ENCODE results near the gene PEX5L. TPM values are rescaled to one million over a fixed set of nuclear protein-coding genes. Genes with fewer than 3 reads are reported as not detected.

PEX5L gene
- polyA plus RNA-seq, 1 of the 3 experiments (the other 2 are of a cell fraction): not detected

DNA sequence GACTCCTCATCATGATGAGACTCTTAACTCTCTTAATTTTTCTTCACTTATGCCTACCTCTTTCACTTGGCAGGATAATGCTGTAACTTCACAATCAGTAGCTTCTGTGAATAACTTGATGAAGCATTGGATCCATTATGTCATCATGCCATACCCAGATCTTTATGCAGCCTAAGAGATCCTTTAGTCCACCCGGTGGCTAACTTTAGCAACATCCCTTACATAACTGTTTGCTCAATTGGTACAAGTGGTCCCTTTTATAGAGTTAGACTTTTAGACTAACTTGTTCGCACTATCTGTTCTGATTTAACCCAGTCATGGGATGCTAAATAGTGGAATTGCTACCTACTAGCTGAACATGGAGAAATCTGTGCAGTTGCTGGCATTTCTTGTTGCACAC is 199.4 kb downstream of the PEX5L start:
- Histone ChIP-seq H2AFZ (ENCODE audit: low read depth) (no peak overlapping the region), H3K27me3 (ENCODE audit: insufficient read depth) (no peaks in the 10 kb centered on the region), H4K20me1 (ENCODE audit: insufficient read depth) (no peaks in the 10 kb centered on the region), H3K4me2 (no peak overlapping the region), H3K27ac (ENCODE audit: low read depth in 2 of 2, low read length in 1 of 2) (no peak overlapping the region), H3K9me2 (no peaks in the 10 kb centered on the region), H3K4me3 (ENCODE audit: low read depth in 2 of 2, low read length in 1 of 2) (no peak overlapping the region), H3K79me2 (ENCODE audit: insufficient read depth) (no peaks in the 10 kb centered on the region), H3K4me1 (ENCODE audit: control insufficient read depth in 1 of 2, insufficient read depth in 2 of 2, low read depth in 1 of 2, low read length in 1 of 2) (no peaks in the 10 kb centered on the region; a peak in 1 of 4 replicates), H3K9ac (no peak overlapping the region), H3K36me3 (replicated peaks in 1 of 2; ENCODE audit: control insufficient read depth in 1 of 2, insufficient read depth in 2 of 2, low read length in 1 of 2) (no peaks in the 10 kb centered on the region), H3K9me3 (no peaks in the 10 kb centered on the region), H3F3A (replicated peaks; ENCODE audit: insufficient read depth) (no peaks in the 10 kb centered on the region)
- ChIA-PET POLR2A (no interaction called here), CTCF (interaction anchor here (1.0 kb wide), 1 partner anchor 13 kb away, joined by 4 read pairs; no protein-coding TSS in a partner anchor)
- TF ChIP-seq TCF12 (IDR thresholded peaks at IDR 0.05) (no peak), RAD21 (IDR thresholded peaks at IDR 0.05; ENCODE audit: low read length) (peak; percentile 21; the same call in 1 of the 2 replicates), ELF1 (IDR thresholded peaks at IDR 0.05) (no peak)
- TF ChIP-seq, protein P1, sequence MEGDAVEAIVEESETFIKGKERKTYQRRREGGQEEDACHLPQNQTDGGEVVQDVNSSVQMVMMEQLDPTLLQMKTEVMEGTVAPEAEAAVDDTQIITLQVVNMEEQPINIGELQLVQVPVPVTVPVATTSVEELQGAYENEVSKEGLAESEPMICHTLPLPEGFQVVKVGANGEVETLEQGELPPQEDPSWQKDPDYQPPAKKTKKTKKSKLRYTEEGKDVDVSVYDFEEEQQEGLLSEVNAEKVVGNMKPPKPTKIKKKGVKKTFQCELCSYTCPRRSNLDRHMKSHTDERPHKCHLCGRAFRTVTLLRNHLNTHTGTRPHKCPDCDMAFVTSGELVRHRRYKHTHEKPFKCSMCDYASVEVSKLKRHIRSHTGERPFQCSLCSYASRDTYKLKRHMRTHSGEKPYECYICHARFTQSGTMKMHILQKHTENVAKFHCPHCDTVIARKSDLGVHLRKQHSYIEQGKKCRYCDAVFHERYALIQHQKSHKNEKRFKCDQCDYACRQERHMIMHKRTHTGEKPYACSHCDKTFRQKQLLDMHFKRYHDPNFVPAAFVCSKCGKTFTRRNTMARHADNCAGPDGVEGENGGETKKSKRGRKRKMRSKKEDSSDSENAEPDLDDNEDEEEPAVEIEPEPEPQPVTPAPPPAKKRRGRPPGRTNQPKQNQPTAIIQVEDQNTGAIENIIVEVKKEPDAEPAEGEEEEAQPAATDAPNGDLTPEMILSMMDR (IDR thresholded peaks at IDR 0.05): peak; percentile 37; the same call in 1 of the 2 replicates
- no peak for DNase-seq
- 88% methylated on average over 2 of the region's 2 CpGs for WGBS (ENCODE audit: low lambda C conversion rate)

DNA sequence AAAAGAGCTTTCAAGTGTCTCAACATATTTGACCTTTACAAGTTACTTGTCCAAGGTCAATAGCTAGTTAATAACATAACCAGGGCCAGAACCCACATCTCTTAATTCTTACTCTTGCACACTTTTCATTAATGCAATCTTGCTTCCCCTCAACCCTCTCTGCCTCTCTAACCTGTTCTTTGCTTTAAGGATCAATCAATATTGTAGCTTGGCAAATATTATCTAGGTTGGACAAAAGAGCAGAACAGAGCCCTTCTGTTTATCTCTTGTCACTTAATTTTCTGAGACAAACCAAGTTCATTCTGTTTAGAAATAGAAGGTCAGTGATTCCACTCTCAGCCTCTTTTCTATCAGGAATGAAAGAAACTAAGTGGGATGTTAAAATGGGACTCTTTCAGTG is 203.4 kb downstream of the PEX5L start:
- no peak for TF ChIP-seq RXRA (IDR thresholded peaks at IDR 0.05; ENCODE audit: borderline replicate concordance, low read depth)
- no peak for TF ChIP-seq SIN3A (IDR thresholded peaks at IDR 0.05; ENCODE audit: borderline replicate concordance, low read depth, low read length)
- no peak for TF ChIP-seq EZH2phosphoT487 (IDR thresholded peaks at IDR 0.05; ENCODE audit: borderline replicate concordance, low read depth)
- TF ChIP-seq TAF1 (IDR thresholded peaks at IDR 0.05; ENCODE audit: borderline replicate concordance, low read depth, low read length): no peak
- no peak for TF ChIP-seq FOXJ3 (CRISPR knock-in tag; IDR thresholded peaks at IDR 0.05)
- TF ChIP-seq NFIC (IDR thresholded peaks at IDR 0.05; ENCODE audit: borderline replicate concordance): no peak
- DNase-seq: no peak
- Histone ChIP-seq H3K4me2 (no peak overlapping the region), H4K20me1 (ENCODE audit: insufficient read depth) (no peaks in the 10 kb centered on the region), H3K27me3 (ENCODE audit: insufficient read depth) (no peaks in the 10 kb centered on the region), H3K79me2 (ENCODE audit: insufficient read depth) (no peaks in the 10 kb centered on the region), H3K4me1 (ENCODE audit: control insufficient read depth in 1 of 2, insufficient read depth in 2 of 2, low read depth in 1 of 2, low read length in 1 of 2) (no peaks in the 10 kb centered on the region), H3K36me3 (replicated peaks in 1 of 2; ENCODE audit: control insufficient read depth in 1 of 2, insufficient read depth in 2 of 2, low read length in 1 of 2) (no peaks in the 10 kb centered on the region), H3K27ac (ENCODE audit: low read depth in 2 of 2, low read length in 1 of 2) (no peak overlapping the region), H3K9me2 (no peaks in the 10 kb centered on the region), H3K4me3 (ENCODE audit: low read depth in 2 of 2, low read length in 1 of 2) (no peak overlapping the region), H2AFZ (ENCODE audit: low read depth) (no peak overlapping the region), H3K9me3 (no peaks in the 10 kb centered on the region), H3K9ac (no peak overlapping the region), H3F3A (replicated peaks; ENCODE audit: insufficient read depth) (no peaks in the 10 kb centered on the region)
- POLR2A ChIA-PET: no interaction called here
- CTCF ChIA-PET: no interaction called here

DNA sequence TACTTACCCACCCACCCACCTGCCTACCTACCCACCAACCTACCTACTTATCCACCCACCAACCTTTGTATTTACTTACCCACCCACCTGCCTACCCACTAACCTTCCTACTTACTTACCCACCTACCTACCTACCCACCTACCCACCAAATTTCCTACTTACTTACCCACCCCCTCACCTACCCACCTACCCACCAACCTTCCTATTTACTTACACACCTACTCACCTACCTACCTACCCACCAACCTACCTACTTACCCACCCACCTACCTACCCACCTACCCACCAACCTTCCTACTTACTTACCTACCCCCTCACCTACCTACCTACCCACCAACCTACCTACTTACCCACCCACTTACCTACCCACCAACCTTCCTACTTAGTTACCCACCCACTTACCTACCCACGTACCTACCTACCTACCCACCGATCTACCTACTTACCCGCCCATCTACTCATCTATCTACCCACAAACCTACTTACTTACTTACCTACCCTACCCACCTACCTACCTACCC is 204.3 kb downstream of the PEX5L start:
- ChIA-PET CTCF (no interaction called here), POLR2A (no interaction called here)
- no peaks in the 10 kb centered on the region for H3F3A ChIP-seq (replicated peaks; ENCODE audit: insufficient read depth)
- no peaks in the 10 kb centered on the region for H3K79me2 ChIP-seq (ENCODE audit: insufficient read depth)
- H3K36me3 ChIP-seq (replicated peaks in 1 of 2; ENCODE audit: control insufficient read depth in 1 of 2, insufficient read depth in 2 of 2, low read length in 1 of 2): no peaks in the 10 kb centered on the region
- H2AFZ ChIP-seq (ENCODE audit: low read depth): no peak overlapping the region
- no peaks in the 10 kb centered on the region for H3K9me3 ChIP-seq
- no peaks in the 10 kb centered on the region for H3K9me2 ChIP-seq
- no peak overlapping the region for H3K9ac ChIP-seq
- no peak for DNase-seq
- H3K4me3 ChIP-seq (ENCODE audit: low read depth in 2 of 2, low read length in 1 of 2): no peak overlapping the region
- no peaks in the 10 kb centered on the region for H4K20me1 ChIP-seq (ENCODE audit: insufficient read depth)
- no peak overlapping the region for H3K27ac ChIP-seq (ENCODE audit: low read depth in 2 of 2, low read length in 1 of 2)
- 52% methylated on average over 3 of the region's 3 CpGs for WGBS (ENCODE audit: low lambda C conversion rate)
- no peaks in the 10 kb centered on the region for H3K4me1 ChIP-seq (ENCODE audit: control insufficient read depth in 1 of 2, insufficient read depth in 2 of 2, low read depth in 1 of 2, low read length in 1 of 2)
- no peaks in the 10 kb centered on the region for H3K27me3 ChIP-seq (ENCODE audit: insufficient read depth)
- H3K4me2 ChIP-seq: no peak overlapping the region
- TF ChIP-seq FOXJ3 (CRISPR knock-in tag; IDR thresholded peaks at IDR 0.05): no peak
- no peak for TF ChIP-seq RXRA (IDR thresholded peaks at IDR 0.05; ENCODE audit: borderline replicate concordance, low read depth)
- no peak for TF ChIP-seq TCF12 (IDR thresholded peaks at IDR 0.05)
- TF ChIP-seq SIN3A (IDR thresholded peaks at IDR 0.05; ENCODE audit: borderline replicate concordance, low read depth, low read length): no peak
- no peak for TF ChIP-seq RAD21 (IDR thresholded peaks at IDR 0.05; ENCODE audit: low read length)
- TF ChIP-seq MXI1 (IDR thresholded peaks at IDR 0.05; ENCODE audit: low read depth, low read length): no peak
- TF ChIP-seq FOSL2 (IDR thresholded peaks at IDR 0.05; ENCODE audit: borderline replicate concordance, low read depth): no peak
- no peak for TF ChIP-seq YY1 (IDR thresholded peaks at IDR 0.05; ENCODE audit: low read depth)
- no peak for TF ChIP-seq GABPA (IDR thresholded peaks at IDR 0.05; ENCODE audit: low read depth)
- TF ChIP-seq, protein P2, sequence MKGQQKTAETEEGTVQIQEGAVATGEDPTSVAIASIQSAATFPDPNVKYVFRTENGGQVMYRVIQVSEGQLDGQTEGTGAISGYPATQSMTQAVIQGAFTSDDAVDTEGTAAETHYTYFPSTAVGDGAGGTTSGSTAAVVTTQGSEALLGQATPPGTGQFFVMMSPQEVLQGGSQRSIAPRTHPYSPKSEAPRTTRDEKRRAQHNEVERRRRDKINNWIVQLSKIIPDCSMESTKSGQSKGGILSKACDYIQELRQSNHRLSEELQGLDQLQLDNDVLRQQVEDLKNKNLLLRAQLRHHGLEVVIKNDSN (IDR thresholded peaks at IDR 0.05; ENCODE audit: borderline replicate concordance, low read depth): no peak
- TF ChIP-seq, protein P3, sequence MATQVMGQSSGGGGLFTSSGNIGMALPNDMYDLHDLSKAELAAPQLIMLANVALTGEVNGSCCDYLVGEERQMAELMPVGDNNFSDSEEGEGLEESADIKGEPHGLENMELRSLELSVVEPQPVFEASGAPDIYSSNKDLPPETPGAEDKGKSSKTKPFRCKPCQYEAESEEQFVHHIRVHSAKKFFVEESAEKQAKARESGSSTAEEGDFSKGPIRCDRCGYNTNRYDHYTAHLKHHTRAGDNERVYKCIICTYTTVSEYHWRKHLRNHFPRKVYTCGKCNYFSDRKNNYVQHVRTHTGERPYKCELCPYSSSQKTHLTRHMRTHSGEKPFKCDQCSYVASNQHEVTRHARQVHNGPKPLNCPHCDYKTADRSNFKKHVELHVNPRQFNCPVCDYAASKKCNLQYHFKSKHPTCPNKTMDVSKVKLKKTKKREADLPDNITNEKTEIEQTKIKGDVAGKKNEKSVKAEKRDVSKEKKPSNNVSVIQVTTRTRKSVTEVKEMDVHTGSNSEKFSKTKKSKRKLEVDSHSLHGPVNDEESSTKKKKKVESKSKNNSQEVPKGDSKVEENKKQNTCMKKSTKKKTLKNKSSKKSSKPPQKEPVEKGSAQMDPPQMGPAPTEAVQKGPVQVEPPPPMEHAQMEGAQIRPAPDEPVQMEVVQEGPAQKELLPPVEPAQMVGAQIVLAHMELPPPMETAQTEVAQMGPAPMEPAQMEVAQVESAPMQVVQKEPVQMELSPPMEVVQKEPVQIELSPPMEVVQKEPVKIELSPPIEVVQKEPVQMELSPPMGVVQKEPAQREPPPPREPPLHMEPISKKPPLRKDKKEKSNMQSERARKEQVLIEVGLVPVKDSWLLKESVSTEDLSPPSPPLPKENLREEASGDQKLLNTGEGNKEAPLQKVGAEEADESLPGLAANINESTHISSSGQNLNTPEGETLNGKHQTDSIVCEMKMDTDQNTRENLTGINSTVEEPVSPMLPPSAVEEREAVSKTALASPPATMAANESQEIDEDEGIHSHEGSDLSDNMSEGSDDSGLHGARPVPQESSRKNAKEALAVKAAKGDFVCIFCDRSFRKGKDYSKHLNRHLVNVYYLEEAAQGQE (IDR thresholded peaks at IDR 0.05; ENCODE audit: low read depth, low read length): no peak
- no peak for TF ChIP-seq ELF1 (IDR thresholded peaks at IDR 0.05)

Data from SK-N-SH (cell line).